Right atrium auricular region (tissue), 2 donors: ENCODE results near the gene FGF10. TPM values are rescaled to one million over a fixed set of nuclear protein-coding genes. Genes with fewer than 3 reads are reported as not detected.

Experiments
- DNase-seq: peaks from one replicate; pipeline ENCODE4 v3.0.0-alpha.2; 2019; ENCODE audit warnings: low spot score
- H3K27ac ChIP-seq, 2 donors: fragments of 200-600 bp; sonication (generic); 1 replicate in 1 of 2; 2 replicates in 1 of 2; pipeline ENCODE4 v1.5.1; 2016 to 2019
- H3K27me3 ChIP-seq, 2 donors: fragments of 200-600 bp; sonication (generic); one replicate each; pipeline versions ENCODE4 v1.5.1 to v1.6.0; 2017 to 2019
- H3K36me3 ChIP-seq: fragments of 200-600 bp; sonication (generic); one replicate; pipeline ENCODE4 v1.5.1; 2016
- H3K4me1 ChIP-seq, 2 donors: fragments of 200-600 bp; sonication (generic); one replicate each; pipeline versions ENCODE4 v1.5.1 to v1.6.0; 2017 to 2019
- H3K4me3 ChIP-seq, 2 donors: fragments of 200-600 bp; sonication (generic); 1 replicate in 1 of 2; 2 replicates in 1 of 2; pipeline ENCODE4 v1.5.1; 2017 to 2019; ENCODE audit warnings: mild to moderate bottlenecking in 1 of 2, moderate library complexity in 1 of 2
- H3K9me3 ChIP-seq, 2 donors: fragments of 200-600 bp; sonication (generic); one replicate each; pipeline ENCODE4 v1.5.1; 2019
- total RNA-seq, 2 donors: library from RNA; depleted of rRNA; stranded (reverse); fragments of >200 nt; gene quantifications; one replicate each; pipeline ENCODE4 v1.1.0, GENCODE V29; 2016
- TF ChIP-seq, protein P1 (sequence below), 2 donors: fragments of 200-600 bp; sonication (generic); IDR thresholded peaks; one replicate each; pipeline ENCODE4 v1.5.1; 2019; ENCODE audit warnings: antibody characterized with exemption in 2 of 2

Gene FGF10
- total RNA-seq, 2 donors from 2014 or later, result 0.19 to 0.75 TPM

DNA sequence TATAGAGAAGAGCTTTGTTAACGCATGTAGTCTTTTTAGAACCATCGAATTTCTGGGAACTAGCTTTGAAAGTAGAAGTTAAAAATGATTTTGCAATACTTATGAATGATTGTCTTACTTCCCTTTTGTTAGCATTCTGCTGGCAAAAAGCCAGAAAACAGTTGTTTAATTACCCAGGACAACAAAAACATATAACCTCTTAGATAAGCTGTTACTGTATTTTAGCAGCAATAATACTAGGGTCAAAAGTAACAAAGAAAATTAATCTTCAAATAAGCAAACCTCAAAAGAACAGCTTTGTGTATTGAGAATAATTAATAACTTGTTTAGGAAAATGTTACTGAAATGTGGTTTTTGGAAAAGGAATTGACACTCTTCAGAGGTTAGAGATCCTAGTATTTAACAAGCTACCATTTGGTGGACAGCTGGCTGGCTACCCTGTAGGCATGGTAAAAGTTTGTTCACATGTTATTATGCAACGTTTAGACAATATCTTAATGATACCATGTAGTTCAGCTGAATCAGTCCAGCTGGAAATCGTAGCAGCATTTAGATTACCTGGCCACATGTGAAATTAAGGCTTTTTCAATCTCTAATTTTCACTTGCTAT lies 3.8 kb downstream of the FGF10 start:
- peaks cover 0 to 20% of the 10 kb centered on the region in 2 donors for H3K4me1 ChIP-seq
- DNase-seq, result no peak

DNA sequence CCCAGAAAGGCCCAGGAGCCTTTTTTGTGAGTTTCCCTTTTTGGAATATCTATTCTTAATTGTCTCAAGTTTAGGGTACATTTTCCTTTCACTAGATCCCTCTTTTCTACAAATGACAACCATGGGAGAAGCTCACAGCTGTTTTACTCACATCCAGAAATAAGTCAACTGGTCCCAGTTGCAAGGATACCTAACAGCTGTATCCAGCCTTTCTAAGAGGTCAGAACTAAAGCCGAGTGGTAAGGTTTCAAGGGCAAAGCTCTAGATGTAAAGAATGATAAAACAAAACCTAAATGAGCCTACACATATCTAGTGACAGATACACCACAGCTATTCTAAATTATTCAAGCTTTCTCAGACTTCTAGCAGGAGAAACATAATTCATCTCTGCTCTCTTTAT lies 4.4 kb downstream of the FGF10 start:
- TF ChIP-seq, protein P1, sequence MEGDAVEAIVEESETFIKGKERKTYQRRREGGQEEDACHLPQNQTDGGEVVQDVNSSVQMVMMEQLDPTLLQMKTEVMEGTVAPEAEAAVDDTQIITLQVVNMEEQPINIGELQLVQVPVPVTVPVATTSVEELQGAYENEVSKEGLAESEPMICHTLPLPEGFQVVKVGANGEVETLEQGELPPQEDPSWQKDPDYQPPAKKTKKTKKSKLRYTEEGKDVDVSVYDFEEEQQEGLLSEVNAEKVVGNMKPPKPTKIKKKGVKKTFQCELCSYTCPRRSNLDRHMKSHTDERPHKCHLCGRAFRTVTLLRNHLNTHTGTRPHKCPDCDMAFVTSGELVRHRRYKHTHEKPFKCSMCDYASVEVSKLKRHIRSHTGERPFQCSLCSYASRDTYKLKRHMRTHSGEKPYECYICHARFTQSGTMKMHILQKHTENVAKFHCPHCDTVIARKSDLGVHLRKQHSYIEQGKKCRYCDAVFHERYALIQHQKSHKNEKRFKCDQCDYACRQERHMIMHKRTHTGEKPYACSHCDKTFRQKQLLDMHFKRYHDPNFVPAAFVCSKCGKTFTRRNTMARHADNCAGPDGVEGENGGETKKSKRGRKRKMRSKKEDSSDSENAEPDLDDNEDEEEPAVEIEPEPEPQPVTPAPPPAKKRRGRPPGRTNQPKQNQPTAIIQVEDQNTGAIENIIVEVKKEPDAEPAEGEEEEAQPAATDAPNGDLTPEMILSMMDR (IDR thresholded peaks at IDR 0.05), result no peak
- Histone ChIP-seq H3K4me3 (no peak overlapping the region), H3K27me3 (peaks cover 0 to 12% of the 10 kb centered on the region in 2 donors)

More for the DNA sequence above, 3.8 kb downstream of the FGF10 start:
- Histone ChIP-seq H3K36me3 (no peaks in the 10 kb centered on the region), H3K27ac (no peak overlapping the region), H3K9me3 (no peaks in the 10 kb centered on the region), H3K4me3 (no peak overlapping the region), H3K27me3 (peaks cover 0 to 12% of the 10 kb centered on the region in 2 donors)
- TF ChIP-seq, protein P1 (IDR thresholded peaks at IDR 0.05), result no peak

DNA sequence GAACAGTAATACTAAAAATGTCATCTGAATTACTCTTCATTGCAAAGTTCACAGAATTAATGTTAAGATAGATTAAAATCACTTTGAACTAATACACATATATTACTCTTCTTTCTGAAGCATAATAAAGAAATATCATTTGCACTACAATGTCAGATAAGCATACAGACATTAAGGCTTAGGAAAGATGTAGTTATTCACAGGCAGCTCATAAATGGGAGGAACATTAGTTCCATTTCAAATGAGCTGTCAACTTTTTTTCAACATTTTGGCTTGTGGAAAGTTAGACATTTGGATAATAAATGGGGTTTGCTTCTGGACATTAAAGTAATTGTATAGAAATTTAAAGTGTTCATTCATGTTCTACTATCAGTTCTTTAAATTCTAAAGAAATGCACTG lies 6.3 kb downstream of the FGF10 start:
- Histone ChIP-seq H3K36me3 (no peaks in the 10 kb centered on the region), H3K4me3 (no peak overlapping the region), H3K27me3 (no peaks in the 10 kb centered on the region), H3K27ac (no peak overlapping the region), H3K4me1 (peaks cover 0 to 2% of the 10 kb centered on the region in 2 donors), H3K9me3 (no peaks in the 10 kb centered on the region)
- TF ChIP-seq, protein P1 (IDR thresholded peaks at IDR 0.05), result no peak
- DNase-seq, result no peak

More for the DNA sequence above, 4.4 kb downstream of the FGF10 start:
- H3K36me3 ChIP-seq, result no peaks in the 10 kb centered on the region
- no peak overlapping the region for H3K27ac ChIP-seq
- peaks cover 0 to 18% of the 10 kb centered on the region in 2 donors for H3K4me1 ChIP-seq
- H3K9me3 ChIP-seq, result no peaks in the 10 kb centered on the region
- DNase-seq, result no peak

DNA sequence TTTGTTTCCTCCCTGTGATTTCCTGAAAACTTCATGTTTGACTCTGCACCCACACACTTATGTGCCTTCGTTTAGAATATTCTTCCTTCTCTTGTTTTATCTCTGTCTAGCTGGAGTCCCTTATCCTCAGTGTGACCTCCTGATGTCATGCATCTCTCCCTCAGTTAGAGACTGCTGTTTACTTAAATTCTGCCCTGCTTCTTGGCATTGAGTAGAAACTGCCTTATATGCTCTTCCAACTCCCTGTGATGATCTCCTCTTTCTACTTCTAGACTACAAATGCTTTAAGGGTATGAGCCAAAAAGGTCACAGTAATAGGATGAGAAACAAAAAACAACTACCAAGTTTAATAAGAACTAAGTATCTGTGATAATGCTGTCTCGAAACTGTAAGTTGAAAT lies 12.2 kb downstream of the FGF10 start:
- no peak for DNase-seq
- H3K9me3 ChIP-seq, result no peaks in the 10 kb centered on the region
- no peak overlapping the region for H3K4me3 ChIP-seq
- no peaks in the 10 kb centered on the region for H3K36me3 ChIP-seq
- no peaks in the 10 kb centered on the region for H3K27me3 ChIP-seq
- TF ChIP-seq, protein P1 (IDR thresholded peaks at IDR 0.05), result no peak
- no peaks in the 10 kb centered on the region for H3K4me1 ChIP-seq
- H3K27ac ChIP-seq, result no peak overlapping the region

DNA sequence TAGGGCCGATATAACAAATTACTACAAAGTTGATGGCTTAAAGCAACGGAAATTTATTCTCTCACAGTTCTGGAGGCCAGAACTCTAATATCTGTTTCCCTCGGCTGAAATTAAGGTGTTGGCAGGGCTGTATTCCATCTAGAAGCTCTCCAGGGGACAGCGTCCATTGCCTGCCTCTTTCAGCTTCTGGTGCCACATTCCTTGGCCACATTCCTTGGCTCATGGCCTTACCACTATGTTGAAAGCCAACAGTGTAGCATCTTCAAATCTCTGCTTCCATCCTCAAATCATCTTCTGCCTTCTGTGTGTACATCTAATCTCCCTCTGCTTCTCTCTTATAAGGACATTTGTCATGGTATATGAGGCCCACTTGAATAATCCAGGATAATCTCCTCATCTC lies 17.2 kb downstream of the FGF10 start:
- Histone ChIP-seq H3K4me1 (no peaks in the 10 kb centered on the region), H3K4me3 (no peak overlapping the region), H3K36me3 (no peaks in the 10 kb centered on the region), H3K27me3 (no peaks in the 10 kb centered on the region), H3K9me3 (no peaks in the 10 kb centered on the region), H3K27ac (no peak overlapping the region)
- TF ChIP-seq, protein P1 (IDR thresholded peaks at IDR 0.05), result no peak
- DNase-seq, result no peak

DNA sequence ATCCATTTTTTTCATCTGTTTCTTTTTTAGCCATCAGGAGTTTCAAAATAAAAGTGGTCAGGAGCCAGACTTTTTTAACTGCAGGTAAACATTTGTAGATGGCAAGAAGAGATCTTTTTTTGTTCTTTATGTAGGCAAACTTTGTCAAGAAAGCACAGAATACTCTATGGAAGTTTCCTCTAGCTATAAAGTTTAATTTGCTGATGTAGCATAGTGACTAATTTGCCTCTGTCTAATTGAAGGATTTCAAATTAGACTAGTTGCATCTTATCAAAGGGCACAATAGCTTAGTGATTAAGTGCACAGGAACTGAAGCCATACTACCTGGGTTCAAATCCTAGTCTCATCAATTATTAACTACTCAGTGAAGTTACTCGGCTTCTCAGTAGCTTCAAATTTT lies 22.0 kb downstream of the FGF10 start:
- H3K4me3 ChIP-seq, result no peak overlapping the region
- TF ChIP-seq, protein P1 (IDR thresholded peaks at IDR 0.05), result no peak
- no peak for DNase-seq

More for the DNA sequence above, 22.0 kb downstream of the FGF10 start:
- Histone ChIP-seq H3K9me3 (no peaks in the 10 kb centered on the region), H3K27me3 (no peaks in the 10 kb centered on the region), H3K36me3 (no peaks in the 10 kb centered on the region), H3K27ac (no peak overlapping the region), H3K4me1 (no peaks in the 10 kb centered on the region)
